Testis (tissue), 3 donors: ENCODE results near the gene C1QTNF9. TPM values are rescaled to one million over a fixed set of nuclear protein-coding genes. Genes with fewer than 3 reads are reported as not detected.

Source experiments
- DNase-seq: peaks from one replicate; pipeline ENCODE4 v3.0.0-alpha.2; 2019
- H3K27ac ChIP-seq, 2 donors: fragments of 200-600 bp; sonication (generic); one replicate each; pipeline ENCODE4 v1.5.1; 2019
- H3K27me3 ChIP-seq: fragments of 200-600 bp; sonication (generic); one replicate; pipeline ENCODE4 v1.5.1; 2019
- H3K36me3 ChIP-seq: fragments of 200-600 bp; sonication (generic); one replicate; pipeline ENCODE4 v1.5.1; 2017; ENCODE audit warnings: low read depth; ENCODE audit errors: missing control alignments
- H3K4me1 ChIP-seq: fragments of 200-600 bp; sonication (generic); one replicate; pipeline ENCODE4 v1.5.1; 2019
- H3K4me3 ChIP-seq, 2 donors: fragments of 200-600 bp; sonication (generic); one replicate each; pipeline ENCODE4 v1.5.1; 2017 to 2019
- H3K9me3 ChIP-seq: fragments of 200-600 bp; sonication (generic); one replicate; pipeline ENCODE4 v1.5.1; 2017
- POLR2A ChIP-seq: fragments of 450-650 bp; IDR thresholded peaks from one replicate; pipeline ENCODE4 v1.6.1; 2017; ENCODE audit warnings: antibody characterized with exemption, mild to moderate bottlenecking, moderate library complexity
- WGBS, 2 donors: methylation state at CpG; one replicate each; pipeline ENCODE4 v1.1.5; 2018; 5-methylcytosine and 5-hydroxymethylcytosine counted together
- intact Hi-C: fragments of 100-400 bp; cut with DNase I; formaldehyde crosslinking; loops from one replicate; pipeline ENCODE4 v1.15.1; 2023; ENCODE audit warnings: low total_unique reads
- polyA plus RNA-seq: library from polyadenylated mRNA; stranded (reverse); fragments of 350-450 nt; fragmentation: Illumina TruSeq; extraction: RNeasy Lipid Tissue Mini Kit (QIAGEN cat#74804); gene quantifications from one replicate; pipeline ENCODE4 v1.2.3, GENCODE V29; 2014; ENCODE audit warnings: low read depth, low replicate concordance; ENCODE audit not compliant: insufficient read depth
- total RNA-seq, 2 donors: library from RNA; depleted of rRNA; stranded (reverse); fragments of >200 nt; gene quantifications; one replicate each; pipeline ENCODE4 v1.2.3, GENCODE V29; 2016
- TF ChIP-seq, protein P1 (sequence below), 3 experiments: fragments of 450-650 bp in 2 of 3; fragments of 200-600 bp in 1 of 3; sonication (generic) in 1 of 3; IDR thresholded peaks; one replicate each; pipeline ENCODE4 v1.5.1; 2016 to 2019; ENCODE audit warnings: antibody characterized with exemption in 3 of 3, mild to moderate bottlenecking in 2 of 3, moderate library complexity in 1 of 3

Gene C1QTNF9
- total and polyA plus RNA-seq, 3 donors from 2014 or later, result 0.43 to 2.4 (median 1.1) TPM

DNA sequence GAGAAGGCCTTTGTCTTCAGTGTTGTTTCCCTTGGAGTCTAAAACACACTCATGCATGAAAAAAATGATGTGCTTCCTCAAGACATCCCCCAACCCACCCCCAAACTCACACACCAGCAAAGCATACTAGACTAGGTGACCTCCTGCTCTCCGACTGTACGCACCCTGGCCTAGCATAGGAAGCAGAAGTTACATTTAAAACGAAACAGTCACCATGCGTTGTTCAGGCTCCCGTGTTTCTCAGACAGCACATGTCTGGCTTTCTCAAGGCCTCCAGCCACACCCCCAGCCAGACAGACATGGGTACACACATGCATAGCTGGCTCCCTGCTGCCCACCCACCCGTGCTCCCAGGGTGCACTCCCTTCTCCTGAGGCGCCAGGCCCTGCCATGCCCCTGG lies 28.7 kb upstream of the C1QTNF9 start:
- no peaks in the 10 kb centered on the region for H3K9me3 ChIP-seq
- peaks cover 23% of the 10 kb centered on the region for H3K4me1 ChIP-seq
- no peak for DNase-seq
- no peak overlapping the region for H3K27ac ChIP-seq
- no peaks in the 10 kb centered on the region for H3K27me3 ChIP-seq
- WGBS, 2 donors, result 59 to 73% methylated on average over 7 of the region's 7 CpGs
- no peak overlapping the region for H3K4me3 ChIP-seq
- TF ChIP-seq POLR2A, result no peak
- TF ChIP-seq, protein P1, sequence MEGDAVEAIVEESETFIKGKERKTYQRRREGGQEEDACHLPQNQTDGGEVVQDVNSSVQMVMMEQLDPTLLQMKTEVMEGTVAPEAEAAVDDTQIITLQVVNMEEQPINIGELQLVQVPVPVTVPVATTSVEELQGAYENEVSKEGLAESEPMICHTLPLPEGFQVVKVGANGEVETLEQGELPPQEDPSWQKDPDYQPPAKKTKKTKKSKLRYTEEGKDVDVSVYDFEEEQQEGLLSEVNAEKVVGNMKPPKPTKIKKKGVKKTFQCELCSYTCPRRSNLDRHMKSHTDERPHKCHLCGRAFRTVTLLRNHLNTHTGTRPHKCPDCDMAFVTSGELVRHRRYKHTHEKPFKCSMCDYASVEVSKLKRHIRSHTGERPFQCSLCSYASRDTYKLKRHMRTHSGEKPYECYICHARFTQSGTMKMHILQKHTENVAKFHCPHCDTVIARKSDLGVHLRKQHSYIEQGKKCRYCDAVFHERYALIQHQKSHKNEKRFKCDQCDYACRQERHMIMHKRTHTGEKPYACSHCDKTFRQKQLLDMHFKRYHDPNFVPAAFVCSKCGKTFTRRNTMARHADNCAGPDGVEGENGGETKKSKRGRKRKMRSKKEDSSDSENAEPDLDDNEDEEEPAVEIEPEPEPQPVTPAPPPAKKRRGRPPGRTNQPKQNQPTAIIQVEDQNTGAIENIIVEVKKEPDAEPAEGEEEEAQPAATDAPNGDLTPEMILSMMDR (IDR thresholded peaks at IDR 0.05), result no peak
- intact Hi-C loops, result no loop called here
- no peaks in the 10 kb centered on the region for H3K36me3 ChIP-seq

DNA sequence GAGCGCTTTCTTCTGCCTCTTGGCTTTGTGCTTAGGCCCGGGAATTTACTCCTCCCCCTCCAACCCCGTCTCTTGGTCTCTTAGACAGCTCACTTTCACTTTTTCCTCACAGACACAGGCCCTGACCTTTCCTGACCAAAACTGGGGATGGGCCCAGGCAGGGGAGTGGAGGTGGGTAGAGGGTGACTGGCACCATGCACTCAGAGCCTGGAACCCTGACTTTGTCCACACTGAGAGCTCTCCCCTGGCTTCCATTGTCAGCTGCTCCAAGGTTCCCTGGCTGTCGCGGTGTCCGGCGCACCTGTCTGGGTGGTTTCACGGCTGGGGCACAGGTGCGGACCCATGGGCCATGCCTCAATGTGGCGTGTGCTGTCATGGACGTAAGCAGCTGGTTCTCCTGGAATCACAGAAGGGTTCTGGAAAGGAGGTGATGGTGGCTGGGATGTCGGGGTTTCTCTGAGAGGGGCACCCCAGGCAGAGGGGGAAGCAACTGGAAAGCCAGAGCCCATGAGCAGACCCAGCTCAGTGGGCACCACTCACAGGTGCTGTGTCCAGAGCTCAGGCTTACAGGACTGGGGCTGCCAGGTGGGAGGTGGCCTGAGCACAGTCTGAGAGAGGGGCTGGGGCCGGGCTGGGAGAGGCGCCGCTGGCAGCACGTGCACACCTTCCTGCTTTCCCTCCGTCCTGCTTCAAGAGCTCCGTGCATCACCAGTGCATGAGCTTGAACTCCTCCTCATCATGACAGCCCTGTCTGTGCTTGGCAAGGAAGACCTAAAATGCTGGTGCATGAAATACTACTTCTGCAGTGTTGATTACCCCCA lies 28.0 kb upstream of the C1QTNF9 start:
- Histone ChIP-seq H3K36me3 (no peaks in the 10 kb centered on the region), H3K27me3 (no peaks in the 10 kb centered on the region), H3K4me1 (peaks cover 23% of the 10 kb centered on the region), H3K27ac (no peak overlapping the region), H3K9me3 (no peaks in the 10 kb centered on the region), H3K4me3 (no peak overlapping the region)
- intact Hi-C loops, result no loop called here
- no peak for DNase-seq
- 84 to 86% methylated on average over 12 to 18 of the region's 18 CpGs for WGBS, 2 donors
- TF ChIP-seq, protein P1 (IDR thresholded peaks at IDR 0.05), result no peak
- TF ChIP-seq POLR2A, result no peak

DNA sequence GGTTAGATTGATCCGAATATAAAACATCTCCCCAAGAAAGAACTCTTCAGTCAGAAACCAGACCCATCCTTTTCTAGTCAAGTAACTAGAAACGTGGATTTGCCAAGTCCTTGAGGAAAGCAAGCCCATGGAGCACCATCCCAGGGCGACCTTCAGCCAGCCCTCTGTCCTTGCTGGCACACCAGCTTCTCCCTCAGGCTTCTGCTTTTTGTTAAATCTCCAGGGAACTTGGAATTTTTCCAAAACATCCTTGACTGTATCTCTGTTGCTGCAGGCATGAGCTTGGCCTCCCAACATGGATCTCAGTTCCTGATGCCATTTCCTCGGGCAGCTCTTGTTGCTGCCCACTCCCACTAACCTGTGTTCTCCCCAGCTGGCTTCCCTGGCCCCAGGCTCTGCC lies 27.1 kb upstream of the C1QTNF9 start:
- intact Hi-C loops, result no loop called here
- 51 to 66% methylated on average over 4 of the region's 4 CpGs for WGBS, 2 donors
- TF ChIP-seq, protein P1 (IDR thresholded peaks at IDR 0.05), result no peak
- TF ChIP-seq POLR2A, result no peak
- no peak overlapping the region for H3K27ac ChIP-seq
- no peaks in the 10 kb centered on the region for H3K36me3 ChIP-seq
- no peak for DNase-seq
- no peaks in the 10 kb centered on the region for H3K9me3 ChIP-seq
- no peaks in the 10 kb centered on the region for H3K27me3 ChIP-seq
- peaks cover 23% of the 10 kb centered on the region for H3K4me1 ChIP-seq
- no peak overlapping the region for H3K4me3 ChIP-seq

DNA sequence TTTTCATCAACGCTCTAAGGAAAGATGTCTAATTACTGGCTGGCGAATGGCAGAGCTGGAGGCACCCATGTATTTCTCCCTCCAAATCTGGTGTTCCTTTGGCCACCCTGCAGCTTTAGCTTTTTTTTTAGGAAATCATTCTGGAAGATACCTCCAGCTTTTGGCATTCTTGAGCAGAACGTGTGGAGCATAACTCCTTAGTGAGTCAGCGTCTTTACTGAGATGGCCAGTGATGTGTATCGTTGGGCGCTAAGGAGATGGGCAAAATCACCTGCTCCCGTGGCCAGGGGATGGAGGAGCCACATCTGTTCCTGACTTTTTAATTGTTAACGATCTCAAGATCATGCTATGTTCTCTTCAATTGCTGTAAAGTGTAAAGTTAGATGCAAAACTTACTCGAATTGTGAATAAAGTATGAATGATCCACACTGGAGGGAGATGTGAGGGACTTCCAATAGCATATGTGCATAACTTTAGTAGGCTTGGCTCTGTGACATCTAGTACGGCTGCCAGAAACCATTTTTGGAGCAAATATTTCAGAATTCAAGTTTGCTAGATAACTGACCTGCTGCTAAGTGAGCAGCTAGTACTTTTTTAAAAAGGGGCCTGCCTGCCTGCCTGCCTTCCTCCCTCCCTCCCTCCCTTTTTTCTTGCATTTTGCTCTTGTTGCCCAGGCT lies 24.4 kb upstream of the C1QTNF9 start:
- WGBS, 2 donors, result 86 to 92% methylated on average over 10 of the region's 10 CpGs
- no peaks in the 10 kb centered on the region for H3K36me3 ChIP-seq

More for the DNA sequence above, 24.4 kb upstream of the C1QTNF9 start:
- peaks cover 31% of the 10 kb centered on the region for H3K4me1 ChIP-seq
- no peak for DNase-seq
- no peak overlapping the region for H3K27ac ChIP-seq
- H3K9me3 ChIP-seq, result no peaks in the 10 kb centered on the region
- intact Hi-C loops, result no loop called here
- no peak for TF ChIP-seq POLR2A
- TF ChIP-seq, protein P1 (IDR thresholded peaks at IDR 0.05), result no peak
- no peaks in the 10 kb centered on the region for H3K27me3 ChIP-seq
- no peak overlapping the region for H3K4me3 ChIP-seq
